Transverse colon (tissue), 4 donors: ENCODE data around the gene CTXN3. TPM values are rescaled to one million over a fixed set of nuclear protein-coding genes. Genes with fewer than 3 reads are reported as not detected.

Experiments used
- DNase-seq: peaks from one replicate; pipeline ENCODE4 v3.0.0-alpha.2; 2019
- H3K27ac ChIP-seq, 4 donors: fragments of 200-600 bp; sonication (generic); 2 replicates each; pipeline ENCODE4 v1.5.1; 2016 to 2018; ENCODE audit warnings: inconsistent platforms in 4 of 4
- H3K27me3 ChIP-seq: fragments of 200-600 bp; sonication (generic); 2 replicates; pipeline ENCODE4 v1.5.1; 2017; ENCODE audit warnings: inconsistent platforms
- H3K36me3 ChIP-seq, 4 donors: fragments of 200-600 bp; sonication (generic); 2 replicates each; pipeline ENCODE4 v1.5.1; 2017 to 2019; ENCODE audit warnings: inconsistent platforms in 4 of 4
- H3K4me1 ChIP-seq, 4 donors: fragments of 200-600 bp; sonication (generic); 2 replicates each; pipeline ENCODE4 v1.5.1; 2017 to 2020; ENCODE audit warnings: inconsistent platforms in 4 of 4
- H3K4me3 ChIP-seq, 4 donors: fragments of 200-600 bp; sonication (generic); 1 replicate in 1 of 4; 2 replicates in 3 of 4; pipeline versions ENCODE4 v1.5.1 to v1.6.1; 2017 to 2019; ENCODE audit warnings: inconsistent platforms in 4 of 4
- H3K9me3 ChIP-seq, 2 donors: fragments of 200-600 bp; sonication (generic); 2 replicates each; pipeline ENCODE4 v1.5.1; 2017 to 2019; ENCODE audit warnings: inconsistent platforms in 2 of 2
- CTCF ChIP-seq, 5 experiments: fragments of 200-600 bp in 3 of 5; fragments of 450-650 bp in 2 of 5; sonication (generic) in 3 of 5; IDR thresholded peaks; 1 replicate in 2 of 5; 2 replicates in 3 of 5; pipeline ENCODE4 v1.5.1; 2016 to 2017; ENCODE audit warnings: antibody characterized with exemption in 5 of 5, inconsistent platforms in 3 of 5, mild to moderate bottlenecking in 2 of 5, moderate library complexity in 1 of 5
- EP300 ChIP-seq: sonication (generic); formaldehyde crosslinking; IDR thresholded peaks from one replicate; pipeline ENCODE4 v1.6.1; 2017; ENCODE audit warnings: antibody characterized with exemption, low read depth
- POLR2A ChIP-seq: fragments of 450-650 bp; IDR thresholded peaks from one replicate; pipeline ENCODE4 v1.6.1; 2016; ENCODE audit warnings: antibody characterized with exemption, mild to moderate bottlenecking, moderate library complexity
- POLR2AphosphoS5 ChIP-seq, 3 donors: sonication (generic); formaldehyde crosslinking; IDR thresholded peaks; one replicate each; pipeline ENCODE4 v1.6.1; 2016; ENCODE audit warnings: antibody characterized with exemption in 3 of 3
- WGBS, 2 donors: methylation state at CpG; one replicate each; pipeline ENCODE4 v1.1.5; 2018; ENCODE audit warnings: low coverage in 1 of 2; 5-methylcytosine and 5-hydroxymethylcytosine counted together
- in situ Hi-C, 4 donors: fragments of 200-750 bp; cut with MboI; loops; one replicate each; pipeline versions ENCODE4 v1.15.0 to v1.15.1; 2017; ENCODE audit warnings: low sequenced_read_pairs in 3 of 4, low pct_ligation_motif_present in 1 of 4, low pct_unique_long_range_greater_than_20kb in 1 of 4
- intact Hi-C: fragments of 100-400 bp; cut with DNase I; formaldehyde crosslinking; loops from one replicate; pipeline ENCODE4 v1.15.1; 2023; ENCODE audit warnings: low total_unique reads
- total RNA-seq, 4 donors: library from RNA; depleted of rRNA; stranded (reverse); fragments of >200 nt; gene quantifications; one replicate each; pipeline ENCODE4 v1.1.0, GENCODE V29; 2016

Gene CTXN3
- total RNA-seq: not detected

- DNase-seq: no peak
- TF ChIP-seq CTCF (IDR thresholded peaks at IDR 0.05) (no peak), POLR2AphosphoS5 (IDR thresholded peaks at IDR 0.05) (no peak), EP300 (no peak), POLR2A (no peak)
- H3K27ac ChIP-seq: peak within 1 kb of the TSS in 3 of 4 donors; percentile 47 to 69 (median 60)
- 36 to 39% methylated on average over 5 to 7 of the region's 7 CpGs for WGBS, 2 donors
- H3K27me3 ChIP-seq: no peaks in the 10 kb centered on the region
- in situ Hi-C loops: no loop called here
- H3K9me3 ChIP-seq: no peaks in the 10 kb centered on the region
- peaks cover 0 to 26% (median 7%) of the 10 kb centered on the region in 4 donors for H3K4me1 ChIP-seq
- intact Hi-C loops: no loop called here
- no peaks in the 10 kb centered on the region for H3K36me3 ChIP-seq
- H3K4me3 ChIP-seq: no peak within 1 kb of the TSS
These were observed at the start of gene CTXN3 for GRCh38 chr5:127649018-127649439. TSS of gene CTXN3 (plus strand) at chr5:127649082. CDS start at chr5:127657522, 8,440 bp downstream.

- TF ChIP-seq POLR2A (no peak), POLR2AphosphoS5 (IDR thresholded peaks at IDR 0.05) (no peak), EP300 (no peak), CTCF (IDR thresholded peaks at IDR 0.05) (no peak)
- no peaks in the 10 kb centered on the region for H3K36me3 ChIP-seq
- DNase-seq: no peak
- no peaks in the 10 kb centered on the region for H3K27me3 ChIP-seq
- in situ Hi-C loops: loop anchor here in 1 of 4 donors (25.0 kb wide), 1 partner anchor 913 kb away; no protein-coding TSS in a partner anchor
- no peak overlapping the region for H3K4me3 ChIP-seq
- peaks cover 0 to 7% (median 0%) of the 10 kb centered on the region in 4 donors for H3K4me1 ChIP-seq
- intact Hi-C loops: no loop called here
- 73 to 82% methylated on average over 3 of the region's 3 CpGs for WGBS, 2 donors
- no peak overlapping the region for H3K27ac ChIP-seq
- H3K9me3 ChIP-seq: no peaks in the 10 kb centered on the region
These were observed 49.6 kb upstream of the CTXN3 start for GRCh38 chr5:127599320-127599719.

GRCh38 chr5:127599847-127600246 is 49.0 kb upstream of the CTXN3 start:
- H3K36me3 ChIP-seq: no peaks in the 10 kb centered on the region
- TF ChIP-seq CTCF (IDR thresholded peaks at IDR 0.05): no peak
- TF ChIP-seq POLR2AphosphoS5 (IDR thresholded peaks at IDR 0.05): no peak
- no peak for TF ChIP-seq POLR2A
- no peak for TF ChIP-seq EP300
- H3K27me3 ChIP-seq: no peaks in the 10 kb centered on the region
- WGBS, 2 donors: 79 to 89% methylated on average over 3 to 4 of the region's 4 CpGs
- H3K4me3 ChIP-seq: no peak overlapping the region
- H3K4me1 ChIP-seq: peaks cover 0 to 7% (median 0%) of the 10 kb centered on the region in 4 donors
- no peak for DNase-seq
- H3K27ac ChIP-seq: no peak overlapping the region
- in situ Hi-C loops: loop anchor here in 1 of 4 donors (25.0 kb wide), 1 partner anchor 912 kb away; no protein-coding TSS in a partner anchor
- no peaks in the 10 kb centered on the region for H3K9me3 ChIP-seq
- intact Hi-C loops: no loop called here

- TF ChIP-seq POLR2AphosphoS5 (IDR thresholded peaks at IDR 0.05) (no peak), CTCF (IDR thresholded peaks at IDR 0.05) (no peak), EP300 (no peak)
These were observed 47.8 kb upstream of the CTXN3 start for GRCh38 chr5:127601111-127601510.

More at GRCh38 chr5:127601111-127601510, 47.8 kb upstream of the CTXN3 start:
- no peaks in the 10 kb centered on the region for H3K36me3 ChIP-seq
- in situ Hi-C loops: no loop called here
- H3K4me1 ChIP-seq: peaks cover 0 to 7% (median 0%) of the 10 kb centered on the region in 4 donors
- H3K4me3 ChIP-seq: no peak overlapping the region
- no peak overlapping the region for H3K27ac ChIP-seq
- no peaks in the 10 kb centered on the region for H3K27me3 ChIP-seq
- no peaks in the 10 kb centered on the region for H3K9me3 ChIP-seq
- DNase-seq: no peak
- WGBS, 2 donors: 65 to 67% methylated on average over 1 of the region's 1 CpG
- intact Hi-C loops: no loop called here
